Head of caudate nucleus (tissue), 42 donors: ENCODE data around the gene WDFY3.
"Not testable (repeated sequence)": the region's sequence is repeated elsewhere in the genome, so short reads cannot be mapped to it uniquely, and the experiment has no call there.

ENCODE experiments used
- DNase-seq, 42 donors: peaks; one replicate each; pipeline versions ENCODE4 v3.0.0 to v3.0.0-alpha.2; 2020 to 2021; ENCODE audit warnings: mixed read lengths in 7 of 42
- intact Hi-C: fragments of 100-400 bp; cut with DNase I; formaldehyde crosslinking; loops from one replicate; pipeline ENCODE4 v1.15.0; 2022

WDFY3 gene

DNA sequence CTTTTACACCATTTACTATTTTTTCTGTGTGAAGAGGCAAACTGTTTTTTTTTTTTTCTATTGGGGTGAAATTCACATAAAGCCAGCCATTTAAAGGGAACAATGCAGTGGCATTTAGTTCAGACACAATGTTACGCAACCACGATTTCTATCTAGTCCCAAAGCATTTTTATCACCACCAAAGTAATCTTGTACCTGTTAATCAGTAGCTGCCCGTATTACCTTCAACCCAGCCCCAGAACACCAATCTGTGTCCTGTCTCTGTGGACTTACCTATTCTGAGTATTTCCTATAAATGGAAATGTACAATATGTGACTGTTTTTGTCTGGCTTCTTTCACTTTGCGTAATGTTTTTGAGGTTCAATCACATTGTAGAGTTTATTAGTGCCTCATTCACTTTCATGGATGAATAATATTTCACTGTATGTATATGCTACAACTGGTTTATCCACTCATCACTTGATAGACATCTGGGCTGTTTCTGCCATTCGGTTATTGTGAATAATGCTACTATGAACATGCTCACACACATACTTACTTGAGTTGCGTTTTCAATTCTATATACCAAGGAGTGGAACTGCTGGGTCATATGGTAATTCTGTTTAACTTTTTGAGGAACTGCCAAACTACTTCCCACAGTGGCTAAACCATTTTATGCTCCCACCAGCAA lies 267.4 kb downstream of the WDFY3 start:
- intact Hi-C loops, result no loop called here
- no peak for DNase-seq

DNA sequence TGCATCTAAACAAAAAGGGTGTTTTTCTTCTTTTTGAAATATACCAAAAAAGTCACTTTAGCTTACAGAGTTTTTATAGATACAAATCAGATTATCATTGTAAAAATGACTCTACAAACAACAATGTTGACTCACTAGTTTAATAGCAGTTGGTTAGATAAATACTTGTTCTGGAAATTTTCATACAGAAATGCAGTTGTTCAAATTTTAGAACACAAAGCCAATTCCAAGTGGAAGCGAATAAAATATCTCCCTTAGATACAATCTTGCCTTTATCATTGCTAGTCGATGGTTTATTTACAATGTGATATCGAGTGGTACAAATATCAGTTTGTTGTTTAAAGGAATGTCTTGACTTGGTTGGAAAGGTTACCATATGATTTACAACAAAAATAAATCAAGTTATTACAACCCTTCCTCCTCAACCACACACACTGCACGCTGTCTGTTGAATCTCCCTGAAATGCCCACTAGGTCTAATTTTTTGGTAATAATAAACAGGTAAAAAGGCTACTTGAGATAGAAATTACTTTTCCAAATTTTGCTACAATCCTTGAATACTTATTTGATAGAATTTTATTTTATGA lies 268.8 kb downstream of the WDFY3 start:
- DNase-seq, result no peak
- intact Hi-C loops, result no loop called here

DNA sequence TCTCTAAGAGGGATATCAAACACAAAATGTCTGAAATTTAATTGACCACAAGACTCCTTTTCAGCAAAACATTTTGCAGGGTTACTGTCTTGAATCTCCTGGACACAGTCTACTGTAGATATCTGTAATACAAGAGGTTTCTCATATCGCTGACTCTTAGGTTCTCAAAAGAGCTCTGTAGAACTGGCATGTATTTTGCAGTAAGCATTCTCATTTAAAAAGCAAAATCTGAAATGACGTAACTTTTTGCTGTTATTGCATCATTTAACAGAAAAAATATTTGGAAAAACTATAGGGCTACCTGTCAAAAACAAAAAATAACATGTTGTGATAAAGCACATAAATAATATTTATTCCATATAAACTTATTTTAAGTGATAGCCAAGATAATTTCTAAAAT lies 269.3 kb downstream of the WDFY3 start:
- DNase-seq, result no peak
- intact Hi-C loops, result no loop called here

DNA sequence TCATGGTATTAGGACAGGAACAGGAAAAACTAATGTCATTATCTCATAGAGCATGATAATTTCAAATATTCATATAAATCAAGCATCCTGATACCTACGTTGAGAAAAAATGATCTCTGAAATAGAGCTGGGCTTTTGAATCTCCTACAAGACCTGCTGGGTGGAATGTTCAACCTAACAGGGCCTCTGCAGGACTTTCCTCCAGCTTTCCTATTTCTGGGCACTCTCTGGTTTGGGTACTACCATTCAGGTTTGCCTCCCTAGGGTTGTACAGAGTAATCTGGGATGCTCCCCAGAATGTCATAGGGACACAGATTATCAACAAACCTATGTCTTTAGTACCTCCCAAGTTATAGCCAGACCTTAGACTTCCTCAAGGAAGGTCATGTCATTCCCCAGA lies 274.7 kb downstream of the WDFY3 start:
- intact Hi-C loops, result no loop called here
- no peak for DNase-seq

DNA sequence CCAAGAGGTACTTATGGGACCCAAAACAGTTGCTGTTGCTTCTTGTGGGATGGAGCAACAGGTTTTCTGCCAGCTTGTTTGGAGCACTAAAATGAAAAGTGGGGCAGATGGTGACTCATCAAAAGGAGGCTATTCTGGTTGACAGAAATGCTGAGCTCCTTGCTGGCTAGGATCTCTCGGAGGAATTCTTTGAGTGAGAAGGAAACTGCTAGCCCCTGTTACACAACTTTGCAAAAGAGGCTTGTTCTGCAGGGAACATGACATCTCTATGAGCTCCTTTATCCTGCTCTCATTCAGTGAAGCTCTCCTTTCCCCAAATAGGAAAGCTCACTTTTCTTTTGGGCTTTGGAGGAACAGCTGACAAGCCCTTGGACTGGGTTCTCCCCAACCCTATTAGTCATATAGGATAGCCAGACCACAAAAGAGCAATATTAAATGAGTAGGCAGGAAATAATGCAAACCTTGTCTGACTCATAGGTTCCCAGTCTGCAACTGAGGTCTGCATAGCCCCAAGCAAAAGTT lies 275.3 kb downstream of the WDFY3 start:
- DNase-seq, result peak in 20 of 42 donors; percentile 13 to 86 (median 48)

DNA sequence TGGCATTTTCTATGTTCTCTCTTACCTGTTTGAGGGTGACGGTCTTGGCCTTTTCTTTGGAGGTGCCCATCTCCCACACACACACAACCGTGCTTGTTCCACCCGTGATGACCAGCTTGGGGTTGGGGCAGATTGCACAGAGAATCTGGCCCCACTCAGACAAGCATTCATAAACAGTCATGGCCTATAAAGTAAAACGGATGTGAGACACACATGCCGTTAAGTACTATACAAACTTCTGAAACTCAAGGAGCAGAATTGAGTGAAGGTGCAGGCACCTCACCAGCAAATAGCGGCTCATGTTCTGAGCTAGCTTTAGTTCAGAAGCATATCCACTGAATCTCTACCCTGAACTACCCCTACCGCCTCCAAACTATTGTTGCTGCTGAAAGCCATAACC lies 276.0 kb downstream of the WDFY3 start:
- intact Hi-C loops, result no loop called here
- DNase-seq, result no peak

More for the DNA sequence above, 275.3 kb downstream of the WDFY3 start:
- intact Hi-C loops, result no loop called here

DNA sequence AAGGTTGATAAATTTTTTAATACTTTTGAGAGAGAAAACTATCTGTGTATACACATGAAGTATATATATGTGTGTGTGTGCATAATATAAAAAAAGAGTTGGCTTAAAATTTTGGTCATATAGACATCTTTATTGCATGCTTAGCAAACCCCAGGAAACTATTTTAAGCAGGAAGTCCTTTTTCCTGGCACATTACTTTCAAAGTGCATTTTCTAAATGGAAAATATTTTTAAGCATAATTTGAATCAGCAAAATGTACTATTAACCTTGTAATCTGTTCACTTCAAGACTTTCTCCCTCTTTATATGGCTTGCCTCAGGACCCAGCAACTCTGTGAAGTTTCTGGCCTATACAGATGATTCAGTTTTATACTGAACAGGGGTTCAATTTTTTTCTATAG lies 277.3 kb downstream of the WDFY3 start:
- intact Hi-C loops, result loop anchor here (10.0 kb wide), 1 partner anchor 104 kb away; the partner anchor contains the start of gene CDS1
- no peak for DNase-seq

DNA sequence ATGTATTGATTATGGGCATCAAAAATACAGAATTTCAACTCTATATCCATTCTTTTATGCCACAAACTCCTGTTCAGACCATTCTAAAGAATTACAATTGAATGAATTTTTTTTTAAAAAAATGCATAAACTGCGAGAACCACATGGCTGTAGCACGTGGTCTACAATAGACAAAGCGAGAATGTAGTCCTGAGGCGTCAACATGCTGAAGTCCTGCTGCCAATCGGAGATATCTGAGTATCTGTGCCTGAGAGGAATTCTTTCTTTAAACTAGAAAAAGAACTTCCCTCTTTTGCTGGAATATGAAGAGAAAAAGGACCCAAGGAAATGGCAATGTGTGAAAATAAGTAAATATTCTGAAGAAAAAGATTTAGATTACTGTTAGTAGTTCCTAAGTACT lies 277.9 kb downstream of the WDFY3 start:
- intact Hi-C loops, result loop anchor here (10.0 kb wide), 1 partner anchor 104 kb away; the partner anchor contains the start of gene CDS1
- DNase-seq, result no peak

DNA sequence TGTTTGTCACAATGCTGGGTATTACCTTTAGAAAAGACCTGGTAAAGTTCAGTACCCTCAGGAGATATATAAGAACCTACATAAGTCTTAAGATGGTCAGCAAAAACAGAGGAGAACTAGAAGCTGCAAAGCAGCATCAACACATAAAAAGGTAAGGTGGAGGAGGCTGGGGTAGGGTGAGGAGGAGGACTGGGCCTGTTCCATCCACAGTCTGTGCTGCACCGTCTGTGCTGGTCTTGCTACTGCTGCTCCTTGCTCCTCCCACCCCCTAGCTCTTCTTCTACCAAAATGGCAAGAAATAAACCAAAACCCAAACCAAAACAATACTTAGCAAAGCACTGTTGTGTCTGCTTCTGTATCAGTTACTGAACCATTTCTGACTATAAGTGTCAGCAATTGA lies 281.4 kb downstream of the WDFY3 start:
- intact Hi-C loops, result loop anchor here (10.0 kb wide), 1 partner anchor 100 kb away; the partner anchor contains the start of gene CDS1
- no peak for DNase-seq

DNA sequence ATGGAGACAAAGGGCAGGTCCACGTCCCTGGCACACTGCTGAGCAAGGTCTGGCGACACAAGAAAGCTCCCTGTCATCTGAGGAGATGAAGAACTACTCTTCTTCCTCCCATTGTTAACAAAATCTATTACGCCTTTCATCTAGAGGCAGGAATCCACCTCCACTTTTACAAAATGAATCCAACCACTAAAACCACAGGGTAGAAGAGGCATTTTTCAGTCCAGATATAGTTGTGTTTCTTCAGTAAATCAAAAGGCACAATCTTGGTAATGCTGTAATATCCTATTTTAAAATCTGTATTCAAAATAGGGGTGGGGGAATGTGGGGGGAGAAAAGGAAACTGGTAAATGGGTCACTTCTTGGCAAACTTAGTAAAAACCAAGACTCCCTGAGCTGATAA lies 282.1 kb downstream of the WDFY3 start:
- DNase-seq, result no peak
- intact Hi-C loops, result loop anchor here (10.0 kb wide), 1 partner anchor 100 kb away; the partner anchor contains the start of gene CDS1

DNA sequence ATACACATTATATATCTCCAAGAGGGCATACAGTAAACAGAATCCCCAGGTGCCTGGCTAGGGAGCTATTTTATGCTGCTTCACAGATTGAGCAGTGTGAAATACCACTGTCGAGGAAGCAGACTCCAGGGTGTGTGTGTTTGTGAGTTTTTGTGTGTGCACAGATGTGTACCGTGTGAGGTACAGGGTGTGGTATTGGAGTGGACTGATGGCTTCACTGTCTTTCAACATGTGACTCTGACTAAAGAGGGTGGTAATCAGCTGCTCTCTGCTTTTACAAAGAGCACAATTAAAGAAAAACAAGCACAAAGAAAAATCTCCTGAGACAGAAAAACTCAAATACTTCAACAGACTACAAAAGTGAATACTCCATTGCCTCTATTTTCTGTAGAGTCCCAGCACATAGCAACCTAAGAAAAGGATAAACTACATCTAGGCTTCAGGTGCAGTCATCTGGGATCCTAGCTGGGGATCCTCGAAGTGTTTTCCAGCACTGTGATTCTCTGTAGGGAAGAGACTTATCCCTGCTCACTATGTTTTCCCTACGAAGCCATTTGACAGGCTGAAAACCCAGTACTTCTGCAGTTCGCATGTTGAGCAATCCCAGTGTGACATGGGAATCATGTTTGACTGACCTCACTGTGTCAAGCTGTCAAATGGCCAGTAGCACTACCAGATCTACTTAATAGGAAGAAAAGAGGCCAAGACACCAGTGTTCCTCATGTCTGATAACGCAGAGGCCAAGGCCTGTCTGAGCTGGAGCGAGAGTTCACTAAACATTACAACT lies 283.2 kb downstream of the WDFY3 start:
- intact Hi-C loops, result loop anchor here (10.0 kb wide), 1 partner anchor 98 kb away; the partner anchor contains the start of gene CDS1
- no peak for DNase-seq

DNA sequence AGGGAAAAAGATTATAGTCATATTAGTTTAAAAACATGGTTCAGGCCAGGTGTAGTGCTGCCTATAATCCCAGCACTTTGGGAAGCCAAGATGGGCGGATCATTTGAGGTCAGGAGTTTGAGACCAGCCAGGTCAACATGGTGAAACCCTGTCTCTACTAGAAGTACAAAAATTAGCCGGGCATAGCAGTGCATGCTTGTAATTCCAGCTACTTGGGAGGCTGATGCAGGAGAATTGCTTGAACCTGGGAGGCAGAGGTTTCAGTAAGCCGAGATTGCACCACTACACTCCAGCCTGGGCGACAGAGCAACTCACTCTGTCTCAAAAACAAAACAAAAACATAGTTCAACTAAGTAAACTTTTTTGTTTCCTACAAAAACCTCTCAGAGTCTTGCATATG lies 283.8 kb downstream of the WDFY3 start:
- not testable (repeated sequence) for DNase-seq
- intact Hi-C loops, result loop anchor here (10.0 kb wide), 1 partner anchor 98 kb away; the partner anchor contains the start of gene CDS1

DNA sequence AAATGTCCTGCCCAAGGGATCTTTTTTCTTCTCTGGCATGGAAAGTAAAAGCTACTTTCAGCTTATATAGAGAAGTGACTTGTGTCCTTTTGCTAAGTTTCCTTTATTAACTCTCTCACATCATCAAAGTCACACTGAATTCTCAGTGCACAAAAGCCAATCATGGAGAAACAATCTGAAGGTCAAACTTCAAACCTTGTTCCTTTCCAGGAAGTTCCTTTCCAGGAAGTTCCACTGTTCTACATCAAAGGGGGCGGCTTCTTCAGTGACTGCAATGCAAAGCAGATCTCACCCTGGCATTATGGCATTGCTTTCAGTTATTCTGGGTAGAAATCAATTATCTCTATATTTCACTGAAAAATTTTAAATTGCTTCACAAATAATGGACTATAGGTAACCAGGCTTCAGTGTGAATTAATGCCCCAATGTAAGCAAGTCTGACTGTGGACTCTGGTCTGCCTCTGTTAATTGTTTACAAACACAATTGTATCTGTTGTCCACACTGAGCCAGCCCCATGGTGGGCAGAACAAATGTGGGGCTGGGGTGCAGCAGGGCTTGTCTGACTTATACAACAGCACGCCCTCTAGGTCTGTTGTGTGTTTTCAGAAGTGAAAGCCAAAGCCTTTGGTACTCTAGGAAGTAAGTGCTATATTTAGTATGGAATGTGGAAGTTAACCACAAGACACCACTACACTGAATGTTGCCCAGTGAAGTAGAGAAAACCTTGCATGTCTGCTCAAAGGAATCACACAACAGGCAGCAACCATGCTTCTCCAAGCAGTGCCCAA lies 284.8 kb downstream of the WDFY3 start:
- intact Hi-C loops, result loop anchor here (10.0 kb wide), 1 partner anchor 97 kb away; the partner anchor contains the start of gene CDS1
- DNase-seq, result peak in 10 of 42 donors; percentile 16 to 62 (median 36)

DNA sequence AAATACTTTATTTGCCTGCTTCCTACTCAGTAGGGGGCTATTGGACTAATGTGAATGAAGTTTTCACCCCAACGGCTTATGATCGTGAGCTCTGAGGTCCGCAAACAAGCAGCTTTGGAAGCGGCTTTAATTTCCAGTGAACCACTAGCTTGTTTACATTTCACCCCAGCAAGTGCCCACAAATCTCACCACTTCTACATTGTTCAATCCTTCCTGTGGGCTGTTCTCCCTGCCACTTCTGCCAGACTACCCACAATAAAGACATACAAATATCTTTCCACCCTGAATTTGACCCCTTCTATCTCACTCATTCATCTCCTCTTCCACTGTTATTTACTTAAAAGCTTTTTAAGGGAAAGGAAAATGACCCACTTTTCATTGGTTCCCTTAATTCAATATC lies 285.5 kb downstream of the WDFY3 start:
- no peak for DNase-seq
- intact Hi-C loops, result loop anchor here (10.0 kb wide), 1 partner anchor 96 kb away; the partner anchor contains the start of gene CDS1

DNA sequence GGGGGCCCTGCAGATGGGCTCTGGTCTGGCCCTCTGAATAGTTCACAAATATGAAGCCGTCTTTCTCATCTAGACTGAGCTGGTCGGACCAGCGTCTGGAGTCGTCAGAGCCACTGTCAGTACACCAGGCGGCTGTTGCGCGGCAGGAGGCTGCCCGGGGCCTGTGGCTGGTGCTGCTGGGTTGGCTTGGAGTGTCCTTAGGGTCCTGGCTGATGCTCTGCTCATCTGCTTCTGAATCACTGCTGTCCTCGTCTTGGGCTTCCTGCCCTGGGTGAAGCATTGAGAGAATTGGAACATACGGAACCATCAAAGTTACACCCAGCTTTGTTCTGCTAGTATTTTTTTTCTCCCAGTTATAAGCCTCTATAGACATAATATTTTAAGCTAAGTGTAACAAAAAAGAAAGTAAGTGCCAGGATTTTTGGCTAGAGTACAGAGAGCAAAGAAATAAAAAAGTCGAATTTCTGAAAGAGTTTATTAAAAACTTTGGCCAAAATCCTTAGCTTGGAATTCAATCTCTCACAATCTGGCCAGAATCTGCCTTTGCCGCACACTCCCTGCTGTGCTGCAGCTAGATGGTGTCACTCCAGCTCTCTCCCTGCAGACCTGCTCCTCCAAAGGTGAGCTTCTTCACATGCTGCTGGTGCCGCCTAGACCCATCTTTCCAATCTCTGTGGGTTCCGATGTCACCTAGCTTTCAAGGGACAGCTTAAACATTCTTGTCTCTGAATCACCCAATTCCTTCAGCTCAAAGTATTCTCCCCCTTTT lies 287.3 kb downstream of the WDFY3 start:
- DNase-seq, result no peak
- intact Hi-C loops, result no loop called here

DNA sequence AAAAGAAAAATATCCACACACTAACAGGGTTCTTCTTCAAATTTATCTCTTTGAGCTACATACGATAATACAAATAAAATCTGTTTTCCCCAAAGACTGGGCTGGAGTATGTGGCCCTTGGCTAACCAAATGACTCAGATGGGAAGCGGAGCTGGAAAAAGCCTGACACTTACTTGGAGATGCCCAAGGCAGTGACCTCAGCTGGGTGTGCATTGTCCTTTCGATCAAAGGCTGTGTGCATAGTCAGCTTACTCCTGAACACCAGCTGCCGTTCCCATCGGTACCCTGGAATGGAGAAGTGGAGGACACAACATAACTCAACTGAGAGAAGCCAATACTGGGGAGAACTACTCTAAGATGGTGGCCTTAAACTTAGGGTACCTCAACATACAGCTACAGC lies 288.5 kb downstream of the WDFY3 start:
- intact Hi-C loops, result no loop called here
- no peak for DNase-seq

DNA sequence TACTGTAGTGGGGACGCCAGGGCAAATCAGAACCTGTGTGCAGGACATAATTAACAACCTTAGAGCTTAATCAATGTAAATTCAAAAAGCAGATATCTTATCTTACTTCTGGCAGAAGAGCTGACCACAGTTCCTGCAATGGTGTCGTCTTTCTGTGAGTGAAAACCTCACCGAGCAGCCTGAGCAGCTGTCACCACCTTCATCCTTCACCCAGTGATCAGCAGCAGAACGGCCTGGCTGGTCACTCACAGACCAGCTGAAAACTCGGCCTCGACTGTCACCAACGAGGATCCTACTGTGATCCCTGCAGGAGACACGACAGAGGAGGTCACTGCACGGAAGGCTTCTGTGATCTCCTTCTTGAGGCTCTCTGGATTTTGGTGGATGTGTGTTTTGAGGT lies 289.4 kb downstream of the WDFY3 start:
- intact Hi-C loops, result no loop called here
- DNase-seq, result no peak
